ENCODE measurements around the gene C1S.
A peak's percentile ranks its signal among the peaks of the same experiment; 100 is the strongest.

Gene C1S

GRCh38 chr12:7091660-7092228 is 31.2 kb downstream of the C1S start:
- no peak for DNase-seq (ENCODE audit: low spot score)
- in situ Hi-C loops (cut with MboI; ENCODE audit: low sequenced_read_pairs, unreplicated experiment): no loop called here
- no peak for TF ChIP-seq CTCF (IDR thresholded peaks at IDR 0.05; ENCODE audit: borderline replicate concordance, control extremely low read depth, extremely low read depth, insufficient read depth, missing control alignments)

- TF ChIP-seq CTCF (IDR thresholded peaks at IDR 0.05; ENCODE audit: borderline replicate concordance, control extremely low read depth, extremely low read depth, insufficient read depth, missing control alignments): peak; percentile 83
- in situ Hi-C loops (cut with MboI; ENCODE audit: low sequenced_read_pairs, unreplicated experiment): no loop called here
- peak; percentile 83 for DNase-seq (ENCODE audit: low spot score)
These were observed 31.9 kb downstream of the C1S start, which contains the start of gene C1R for GRCh38 chr12:7092229-7092985. Gene C1R, minus strand, starts transcription at chr12:7092445. Its CDS starts 57 bp downstream, at chr12:7092388.

GRCh38 chr12:7092986-7093460 is 32.5 kb downstream of the C1S start:
- no peak for TF ChIP-seq CTCF (IDR thresholded peaks at IDR 0.05; ENCODE audit: borderline replicate concordance, control extremely low read depth, extremely low read depth, insufficient read depth, missing control alignments)
- DNase-seq (ENCODE audit: low spot score): no peak
- in situ Hi-C loops (cut with MboI; ENCODE audit: low sequenced_read_pairs, unreplicated experiment): no loop called here

GRCh38 chr12:7093486-7093885 is 33.0 kb downstream of the C1S start:
- in situ Hi-C loops (cut with MboI; ENCODE audit: low sequenced_read_pairs, unreplicated experiment): no loop called here

GRCh38 chr12:7093892-7094291 is 33.4 kb downstream of the C1S start:
- in situ Hi-C loops (cut with MboI; ENCODE audit: low sequenced_read_pairs, unreplicated experiment): no loop called here

More at GRCh38 chr12:7093486-7093885, 33.0 kb downstream of the C1S start:
- no peak for TF ChIP-seq CTCF (IDR thresholded peaks at IDR 0.05; ENCODE audit: borderline replicate concordance, control extremely low read depth, extremely low read depth, insufficient read depth, missing control alignments)
- DNase-seq (ENCODE audit: low spot score): no peak

More at GRCh38 chr12:7093892-7094291, 33.4 kb downstream of the C1S start:
- no peak for TF ChIP-seq CTCF (IDR thresholded peaks at IDR 0.05; ENCODE audit: borderline replicate concordance, control extremely low read depth, extremely low read depth, insufficient read depth, missing control alignments)
- DNase-seq (ENCODE audit: low spot score): no peak

Data from GM13976 (cell line).